ENCODE data around the gene ACSM5. TPM values are rescaled to one million over a fixed set of nuclear protein-coding genes. Genes with fewer than 3 reads are reported as not detected.
A peak's percentile ranks its signal among the peaks of the same experiment; 100 is the strongest.
"Not testable (repeated sequence)": the region's sequence is repeated elsewhere in the genome, so short reads cannot be mapped to it uniquely, and the experiment has no call there.

ACSM5 gene
- total and polyA plus RNA-seq, 2 donors: 0.32 to 3.0 TPM

DNA sequence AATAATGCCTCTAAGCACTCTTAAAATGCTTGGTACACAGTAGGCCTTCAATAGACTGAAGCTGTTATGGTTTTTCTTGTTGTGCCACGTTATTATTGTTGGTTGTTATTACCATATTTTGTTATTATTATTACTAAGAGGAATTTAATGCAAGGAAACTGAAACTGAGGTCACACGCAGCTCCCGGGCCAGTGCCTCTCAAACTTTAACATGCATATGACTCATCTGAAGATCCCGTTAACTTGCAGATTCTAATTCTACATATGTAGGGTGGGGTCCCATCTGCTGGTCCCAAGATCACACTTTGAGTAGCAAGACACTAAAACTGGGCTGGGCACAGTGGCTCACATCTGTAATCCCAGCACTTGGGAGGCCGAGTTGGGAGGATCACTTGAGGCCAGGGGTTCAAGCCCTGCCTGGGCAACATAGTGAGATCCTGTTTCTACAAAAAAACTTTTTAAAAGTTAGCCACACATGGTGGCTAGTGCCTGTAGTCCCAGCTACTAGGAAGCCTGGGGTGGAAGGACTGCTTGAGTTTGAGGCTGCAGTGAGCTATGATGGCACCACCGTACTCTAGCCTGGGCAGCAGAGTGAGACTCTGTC, 888 bp downstream of the ACSM5 start:
- H3K4me1 ChIP-seq (ENCODE audit: insufficient read depth): no peaks in the 10 kb centered on the region
- no peak overlapping the region for H3K27ac ChIP-seq (ENCODE audit: low read depth)
- DNase-seq (ENCODE audit: extremely low spot score): no peak
- 65% methylated on average over 6 of the region's 6 CpGs for WGBS
- H3K4me3 ChIP-seq (ENCODE audit: low read depth, low read length): no peak overlapping the region
- H3K36me3 ChIP-seq (ENCODE audit: insufficient read depth): no peaks in the 10 kb centered on the region

DNA sequence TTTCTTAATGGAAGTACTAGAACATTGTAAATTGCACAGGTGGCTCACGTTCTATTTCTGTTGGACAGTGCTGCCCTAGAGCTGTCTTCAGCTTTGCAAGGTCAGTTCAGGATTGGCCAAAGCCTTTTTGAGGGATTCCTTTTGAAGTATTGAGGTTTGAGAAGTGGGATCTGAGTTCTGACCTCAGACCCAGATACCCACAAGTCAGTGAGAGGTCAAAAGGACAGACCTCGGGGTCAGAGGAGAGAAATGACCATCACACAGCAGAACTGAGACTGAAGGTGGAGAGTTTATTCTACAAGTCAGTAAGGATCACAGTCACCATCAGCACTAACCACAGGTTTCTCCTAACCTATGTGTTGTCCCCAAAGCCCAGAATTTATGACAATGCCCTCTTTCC, 1.7 kb downstream of the ACSM5 start:
- no peaks in the 10 kb centered on the region for H3K36me3 ChIP-seq (ENCODE audit: insufficient read depth)

DNA sequence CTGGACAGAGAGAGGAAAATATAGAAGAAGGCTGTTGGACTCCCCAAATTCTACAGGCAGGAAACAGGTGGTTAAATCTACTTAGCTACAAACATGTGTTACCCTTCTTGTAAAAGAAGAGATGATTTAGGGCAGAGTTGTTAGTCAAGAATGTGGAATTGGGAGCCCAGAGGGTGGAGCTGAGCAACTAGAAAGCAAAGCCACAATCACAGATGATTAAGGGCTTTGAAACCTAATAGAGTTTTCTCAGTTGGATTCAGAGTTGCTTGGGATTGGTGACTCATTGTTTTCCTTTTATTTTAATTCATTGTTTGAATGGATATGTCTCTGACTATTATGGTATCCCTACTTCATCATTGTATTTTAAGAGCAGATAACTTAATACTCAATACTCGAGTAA, 6.2 kb downstream of the ACSM5 start:
- no peak overlapping the region for H3K27ac ChIP-seq (ENCODE audit: low read depth)
- WGBS: 61% methylated on average over 1 of the region's 1 CpG

More for the DNA sequence above, 1.7 kb downstream of the ACSM5 start:
- no peak for DNase-seq (ENCODE audit: extremely low spot score)
- Histone ChIP-seq H3K4me1 (ENCODE audit: insufficient read depth) (no peaks in the 10 kb centered on the region), H3K4me3 (ENCODE audit: low read depth, low read length) (no peak overlapping the region), H3K27ac (ENCODE audit: low read depth) (no peak overlapping the region)
- 89% methylated on average over 2 of the region's 2 CpGs for WGBS

DNA sequence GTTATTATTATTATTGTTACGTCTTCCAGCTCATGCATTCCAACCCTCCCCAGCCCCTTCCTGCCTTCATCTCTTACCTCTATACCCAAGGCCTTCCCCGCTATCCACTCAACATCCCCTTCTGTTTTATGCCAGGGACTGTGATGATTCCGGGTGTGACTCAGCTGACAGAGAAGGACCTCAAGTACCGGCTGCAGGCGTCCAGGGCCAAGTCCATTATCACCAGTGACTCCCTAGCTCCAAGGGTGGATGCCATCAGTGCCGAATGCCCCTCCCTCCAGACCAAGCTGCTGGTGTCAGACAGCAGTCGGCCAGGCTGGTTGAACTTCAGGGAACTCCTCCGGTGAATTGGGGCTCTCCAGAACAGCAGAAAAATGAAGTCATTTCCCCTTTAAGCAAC, 9.8 kb downstream of the ACSM5 start:
- not testable (repeated sequence) for H3K4me1 ChIP-seq (ENCODE audit: insufficient read depth); H3K27ac ChIP-seq (ENCODE audit: low read depth); H3K36me3 ChIP-seq (ENCODE audit: insufficient read depth); H3K4me3 ChIP-seq (ENCODE audit: low read depth, low read length); DNase-seq (ENCODE audit: extremely low spot score)
- 80% methylated on average over 8 of the region's 8 CpGs for WGBS

More for the DNA sequence above, 6.2 kb downstream of the ACSM5 start:
- Histone ChIP-seq H3K4me1 (ENCODE audit: insufficient read depth) (no peaks in the 10 kb centered on the region), H3K4me3 (ENCODE audit: low read depth, low read length) (no peak overlapping the region), H3K36me3 (ENCODE audit: insufficient read depth) (no peaks in the 10 kb centered on the region)
- no peak for DNase-seq (ENCODE audit: extremely low spot score)

DNA sequence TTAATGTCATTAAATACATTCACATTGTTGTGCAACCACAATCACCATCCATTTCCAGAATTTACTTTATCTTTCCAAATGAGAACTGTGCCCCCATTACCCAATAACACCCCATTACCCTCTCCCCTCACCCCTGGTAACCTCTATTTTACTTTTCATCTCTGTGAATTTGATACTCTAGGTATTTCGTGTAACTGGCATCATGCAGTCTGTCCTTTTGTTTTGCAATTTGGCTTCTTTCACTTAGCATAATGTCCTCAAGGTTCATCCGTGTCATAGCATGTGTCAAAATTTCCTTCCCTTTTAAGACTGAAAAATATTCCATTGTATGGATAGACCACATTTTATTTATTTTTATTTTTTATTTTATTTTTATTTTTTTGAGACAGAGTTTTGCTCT, 12.4 kb downstream of the ACSM5 start:
- not testable (repeated sequence) for H3K4me3 ChIP-seq (ENCODE audit: low read depth, low read length); H3K36me3 ChIP-seq (ENCODE audit: insufficient read depth); H3K27ac ChIP-seq (ENCODE audit: low read depth); H3K4me1 ChIP-seq (ENCODE audit: insufficient read depth); DNase-seq (ENCODE audit: extremely low spot score)
- 87% methylated on average over 2 of the region's 2 CpGs for WGBS

DNA sequence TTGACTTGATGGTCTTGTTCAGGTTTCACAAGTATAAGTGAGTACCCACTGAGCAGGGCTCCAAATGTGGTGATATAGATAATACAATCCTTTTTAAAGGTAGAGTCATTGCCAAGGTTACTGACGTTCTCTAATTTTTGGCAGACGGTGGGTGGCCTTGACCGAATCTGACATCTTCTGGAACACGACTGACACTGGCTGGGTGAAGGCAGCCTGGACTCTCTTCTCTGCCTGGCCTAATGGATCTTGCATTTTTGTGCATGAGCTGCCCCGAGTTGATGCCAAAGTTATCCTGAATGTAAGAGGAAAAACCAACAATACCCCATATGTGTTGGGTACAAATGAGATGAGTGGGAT, 14.4 kb downstream of the ACSM5 start:
- not testable (repeated sequence) for H3K27ac ChIP-seq (ENCODE audit: low read depth); H3K4me3 ChIP-seq (ENCODE audit: low read depth, low read length); H3K36me3 ChIP-seq (ENCODE audit: insufficient read depth); H3K4me1 ChIP-seq (ENCODE audit: insufficient read depth); DNase-seq (ENCODE audit: extremely low spot score)
- WGBS: 81% methylated on average over 5 of the region's 5 CpGs

DNA sequence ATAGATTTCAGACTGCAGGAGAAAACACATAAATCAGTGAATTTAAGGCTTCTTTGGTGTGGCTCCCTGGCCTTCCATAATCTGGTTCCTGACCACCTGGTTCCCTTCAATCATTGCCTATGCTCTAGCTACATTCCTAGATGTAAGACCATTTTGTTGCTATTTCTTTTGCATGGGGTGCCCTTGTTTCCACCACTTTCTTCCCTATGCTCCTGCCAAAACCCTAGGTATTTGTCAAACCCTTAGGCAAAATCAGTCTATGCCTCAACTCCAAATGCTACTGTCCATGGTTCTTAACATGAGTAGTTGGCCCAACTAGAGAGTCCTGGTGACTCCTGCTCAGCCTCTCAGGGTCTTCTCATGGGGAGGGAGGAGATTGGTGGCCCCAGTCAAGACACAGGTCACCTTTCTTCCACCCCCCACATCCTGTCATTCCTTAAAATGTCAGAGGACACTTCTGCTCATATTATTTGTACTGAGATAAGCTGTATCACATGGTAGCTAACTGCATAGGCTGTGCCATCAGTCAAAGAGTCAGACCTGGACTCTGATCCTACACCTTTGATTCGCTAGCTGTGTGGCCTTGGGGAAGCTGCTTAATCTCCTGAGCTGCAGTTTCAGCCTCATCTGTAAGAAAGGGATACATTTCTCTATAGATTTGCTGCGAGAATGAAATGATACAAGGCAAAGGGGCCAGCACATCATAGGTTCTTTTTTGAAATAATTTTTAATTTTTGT, 15.0 kb downstream of the ACSM5 start:
- Histone ChIP-seq H3K36me3 (ENCODE audit: insufficient read depth) (no peaks in the 10 kb centered on the region), H3K4me1 (ENCODE audit: insufficient read depth) (no peaks in the 10 kb centered on the region)

DNA sequence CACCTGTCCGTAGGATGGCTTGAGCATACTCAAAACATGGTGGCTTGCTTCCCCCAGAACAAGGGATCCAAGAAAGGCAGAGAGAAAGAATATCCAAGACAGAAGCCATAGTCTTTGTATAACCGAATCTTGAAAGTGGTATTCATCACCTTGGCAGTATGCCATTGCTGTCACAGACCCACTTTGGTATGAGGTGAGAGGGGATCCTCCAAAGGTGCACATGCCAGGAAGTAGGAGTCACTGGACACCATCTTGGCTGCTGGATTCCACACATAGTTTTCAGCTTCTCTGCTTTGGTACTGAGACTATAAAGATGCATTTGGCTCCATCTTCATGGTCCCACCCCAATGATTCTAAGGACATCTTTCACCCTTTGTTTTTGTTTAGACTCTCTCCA, 18.1 kb downstream of the ACSM5 start:
- H3K4me1 ChIP-seq (ENCODE audit: insufficient read depth); DNase-seq (ENCODE audit: extremely low spot score); H3K27ac ChIP-seq (ENCODE audit: low read depth); H3K36me3 ChIP-seq (ENCODE audit: insufficient read depth); H3K4me3 ChIP-seq (ENCODE audit: low read depth, low read length): not testable (repeated sequence)
- WGBS: 52% methylated on average over 2 of the region's 2 CpGs

More for the DNA sequence above, 15.0 kb downstream of the ACSM5 start:
- WGBS: 82% methylated on average over 2 of the region's 2 CpGs
- no peak for DNase-seq (ENCODE audit: extremely low spot score)
- no peak overlapping the region for H3K4me3 ChIP-seq (ENCODE audit: low read depth, low read length)
- no peak overlapping the region for H3K27ac ChIP-seq (ENCODE audit: low read depth)

DNA sequence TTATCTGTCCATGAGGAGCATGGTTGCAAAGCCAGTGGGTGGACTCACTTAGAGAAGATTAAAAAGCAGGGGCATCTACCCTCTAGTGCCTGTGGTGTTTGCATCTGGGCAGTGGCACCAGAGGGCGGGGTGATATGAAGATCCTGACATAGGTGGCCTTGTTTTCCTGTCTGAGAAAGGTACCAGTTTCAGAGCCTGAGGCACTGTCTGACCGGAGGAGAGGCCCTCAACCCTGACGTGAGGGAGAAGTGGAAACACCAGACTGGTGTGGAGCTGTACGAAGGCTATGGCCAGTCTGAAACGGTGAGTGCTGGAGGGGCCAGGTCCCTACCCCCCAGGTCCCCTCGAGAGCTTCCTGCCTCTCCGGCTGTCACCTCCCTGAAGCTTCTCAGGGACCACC, 20.2 kb downstream of the ACSM5 start:
- H3K36me3 ChIP-seq (ENCODE audit: insufficient read depth); H3K27ac ChIP-seq (ENCODE audit: low read depth); H3K4me1 ChIP-seq (ENCODE audit: insufficient read depth); DNase-seq (ENCODE audit: extremely low spot score); H3K4me3 ChIP-seq (ENCODE audit: low read depth, low read length): not testable (repeated sequence)
- 70% methylated on average over 7 of the region's 7 CpGs for WGBS

DNA sequence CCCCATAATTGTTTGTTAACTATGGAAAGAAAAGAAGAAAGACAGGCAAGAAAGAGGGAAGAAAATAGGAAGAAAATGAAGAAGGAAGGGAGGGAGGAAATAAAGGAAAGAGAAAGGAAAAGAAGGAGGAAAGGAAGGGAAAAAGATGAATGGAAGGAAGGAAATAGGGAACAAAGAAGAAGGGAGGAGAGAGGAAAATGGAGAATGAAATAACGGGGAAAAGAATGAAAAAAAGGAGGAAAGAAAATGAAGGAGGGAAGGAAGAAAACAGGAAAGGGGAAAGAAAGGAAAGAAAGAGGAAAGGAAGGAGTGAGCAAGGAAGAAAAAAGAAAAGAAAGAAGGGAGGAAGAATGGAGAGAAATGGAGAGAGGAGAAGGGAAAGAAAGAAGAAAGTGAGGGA, 21.1 kb downstream of the ACSM5 start:
- DNase-seq (ENCODE audit: extremely low spot score); H3K4me1 ChIP-seq (ENCODE audit: insufficient read depth); H3K27ac ChIP-seq (ENCODE audit: low read depth); H3K36me3 ChIP-seq (ENCODE audit: insufficient read depth); H3K4me3 ChIP-seq (ENCODE audit: low read depth, low read length): not testable (repeated sequence)
- WGBS: 88% methylated on average over 1 of the region's 1 CpG

DNA sequence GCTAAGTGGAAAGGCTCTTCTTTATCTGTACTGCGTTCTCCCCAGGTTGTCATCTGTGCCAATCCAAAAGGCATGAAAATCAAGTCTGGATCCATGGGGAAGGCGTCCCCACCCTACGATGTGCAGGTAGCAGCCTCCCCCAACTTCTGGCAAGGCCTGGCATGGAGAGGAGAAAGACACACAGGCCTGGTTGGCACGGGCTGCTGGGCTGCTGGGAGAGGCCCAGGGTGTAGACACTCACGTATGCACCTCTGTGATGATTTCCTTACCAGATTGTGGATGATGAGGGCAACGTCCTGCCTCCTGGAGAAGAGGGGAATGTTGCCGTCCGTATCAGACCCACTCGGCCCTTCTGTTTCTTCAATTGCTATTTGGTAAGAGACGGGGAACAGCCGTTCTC, 21.6 kb downstream of the ACSM5 start:
- Histone ChIP-seq H3K4me1 (ENCODE audit: insufficient read depth) (no peaks in the 10 kb centered on the region), H3K36me3 (ENCODE audit: insufficient read depth) (no peaks in the 10 kb centered on the region), H3K27ac (ENCODE audit: low read depth) (no peak overlapping the region), H3K4me3 (ENCODE audit: low read depth, low read length) (no peak overlapping the region)
- DNase-seq (ENCODE audit: extremely low spot score): no peak
- 82% methylated on average over 11 of the region's 11 CpGs for WGBS

DNA sequence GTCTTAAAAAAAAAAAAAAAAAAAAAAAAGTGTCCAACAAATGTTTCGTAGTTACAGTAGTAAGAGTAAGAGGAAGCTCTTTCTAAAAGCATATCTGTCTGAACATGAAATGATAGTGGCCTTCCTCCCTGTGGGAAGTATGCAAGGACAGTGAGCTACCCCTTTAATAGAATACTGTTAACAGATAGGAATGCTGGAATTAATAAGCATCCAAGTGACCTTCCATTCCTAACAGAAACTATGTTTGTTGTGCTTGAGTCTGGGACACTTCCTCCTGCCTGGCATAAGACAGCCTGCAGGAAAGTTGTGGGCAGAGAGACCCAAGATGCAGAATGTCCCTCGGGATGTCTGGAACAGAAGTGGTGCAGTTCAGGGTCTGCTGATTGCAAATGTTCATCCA, 29.6 kb downstream of the ACSM5 start:
- WGBS: 57% methylated on average over 1 of the region's 2 CpGs
- H3K27ac ChIP-seq (ENCODE audit: low read depth); DNase-seq (ENCODE audit: extremely low spot score); H3K4me1 ChIP-seq (ENCODE audit: insufficient read depth); H3K36me3 ChIP-seq (ENCODE audit: insufficient read depth); H3K4me3 ChIP-seq (ENCODE audit: low read depth, low read length): not testable (repeated sequence)

DNA sequence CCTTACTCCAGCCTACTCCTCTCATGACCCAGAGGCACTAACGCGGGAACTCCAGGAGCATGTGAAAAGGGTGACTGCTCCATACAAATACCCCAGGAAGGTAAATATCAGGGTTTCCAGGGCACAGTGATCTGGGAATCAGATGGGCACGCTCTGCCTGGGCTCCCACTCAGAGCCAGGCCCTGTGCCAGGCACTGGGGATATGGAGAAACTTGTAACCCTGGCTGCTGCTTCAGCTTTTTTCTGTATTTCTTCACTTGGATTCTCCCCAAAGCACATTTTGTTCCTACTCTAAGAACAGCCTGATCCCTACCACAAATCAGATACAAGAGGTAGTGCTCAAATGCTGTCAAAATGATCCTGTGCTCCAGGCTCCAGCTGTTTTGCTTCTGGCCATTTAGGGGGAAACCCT, 30.5 kb downstream of the ACSM5 start:
- peak; percentile 40 for DNase-seq (ENCODE audit: extremely low spot score)
- H3K36me3 ChIP-seq (ENCODE audit: insufficient read depth); H3K27ac ChIP-seq (ENCODE audit: low read depth); H3K4me1 ChIP-seq (ENCODE audit: insufficient read depth); H3K4me3 ChIP-seq (ENCODE audit: low read depth, low read length): not testable (repeated sequence)
- 20% methylated on average over 3 of the region's 3 CpGs for WGBS

DNA sequence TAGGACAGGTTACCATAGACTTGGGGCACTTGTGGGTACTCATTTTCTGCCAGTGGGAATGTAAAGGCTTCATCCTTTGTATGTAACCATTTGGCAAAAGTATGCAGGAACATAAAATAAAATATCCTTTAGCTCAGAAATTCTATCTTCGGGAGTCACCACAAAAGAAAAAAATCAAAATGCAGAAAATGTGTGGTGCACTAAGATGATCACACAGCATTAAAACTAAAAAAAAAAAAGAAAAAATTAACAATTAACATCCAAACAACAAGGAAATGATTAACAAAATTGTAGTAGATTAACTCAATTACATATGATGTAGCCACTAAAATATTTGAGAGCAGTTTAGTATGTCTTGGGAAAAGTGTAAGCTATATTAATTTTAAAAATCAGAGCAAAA, 31.4 kb downstream of the ACSM5 start:
- not testable (repeated sequence) for H3K27ac ChIP-seq (ENCODE audit: low read depth); DNase-seq (ENCODE audit: extremely low spot score); H3K36me3 ChIP-seq (ENCODE audit: insufficient read depth); H3K4me3 ChIP-seq (ENCODE audit: low read depth, low read length); H3K4me1 ChIP-seq (ENCODE audit: insufficient read depth)
- 47% methylated on average over 1 of the region's 1 CpG for WGBS

Measured in urinary bladder (tissue), 4 donors.